Activated naive CD4-positive, alpha-beta T cell (primary cell): ENCODE measurements around the gene RPUSD3.
"Not testable (repeated sequence)": the region's sequence is repeated elsewhere in the genome, so short reads cannot be mapped to it uniquely, and the experiment has no call there.

ENCODE experiments used
- DNase-seq, 4 experiments: peaks; one replicate each; lab custom pipeline; 2025; lab: John Stamatoyannopoulos, UW

The RPUSD3 gene

DNA sequence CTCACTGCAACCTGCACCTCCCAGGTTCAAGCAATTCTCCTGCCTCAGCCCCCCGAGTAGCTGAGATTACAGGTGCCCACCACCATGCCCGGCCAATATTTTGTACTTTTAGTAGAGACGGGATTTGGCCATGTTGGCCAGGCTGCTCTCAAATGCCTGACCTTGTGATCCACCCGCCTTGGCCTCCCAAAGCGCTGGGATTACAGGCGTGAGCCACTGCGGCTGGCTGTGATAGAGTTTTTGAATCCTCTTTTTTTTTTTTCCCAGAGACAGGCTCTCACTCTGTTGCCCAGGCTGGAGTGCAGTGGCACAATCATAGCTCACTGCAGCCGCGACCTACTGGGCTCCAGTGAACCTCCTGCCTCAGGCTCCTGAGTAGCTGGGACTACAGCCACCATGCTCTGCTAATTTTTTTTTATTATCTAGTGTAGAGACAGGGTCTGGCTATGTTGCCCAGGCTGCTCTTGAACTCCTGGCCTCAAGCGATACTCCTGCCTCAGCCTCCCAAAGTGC, 21.4 kb upstream of the RPUSD3 start:
- DNase-seq: not testable (repeated sequence)

DNA sequence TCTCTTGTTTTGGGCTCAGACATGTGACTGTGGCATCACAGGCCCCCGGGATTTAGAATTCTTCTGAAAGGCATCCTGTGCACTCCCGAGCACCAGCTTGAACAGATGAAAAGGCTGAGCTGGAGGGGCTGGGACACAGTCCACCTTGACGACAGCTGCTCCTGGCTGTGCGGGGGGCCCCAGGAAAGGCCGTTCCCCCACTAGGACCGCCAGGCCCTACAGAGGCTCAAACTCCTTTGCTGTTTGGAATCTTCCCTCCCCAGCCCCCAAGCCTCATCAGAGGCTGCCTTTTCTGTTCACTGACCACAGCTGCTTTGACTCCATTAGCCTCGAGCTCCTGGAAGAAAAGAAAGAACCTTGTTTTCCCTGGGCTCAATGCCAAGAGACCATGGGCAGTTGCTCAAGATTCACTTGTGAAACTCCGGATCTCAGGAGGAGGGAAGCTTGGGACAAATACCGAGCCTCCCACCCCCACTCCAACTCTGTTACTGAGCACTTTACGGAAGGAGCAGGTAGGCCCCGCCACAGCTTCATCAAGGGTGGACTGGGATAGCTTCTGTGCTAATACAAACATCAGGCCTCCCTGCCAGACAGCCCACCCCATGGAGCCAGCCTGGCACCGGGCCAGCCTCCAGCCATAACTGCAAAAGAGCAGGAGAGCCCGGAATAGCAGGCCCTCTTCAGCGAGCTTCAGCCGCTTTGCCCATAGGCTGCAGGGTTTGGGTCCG, 20.6 kb upstream of the RPUSD3 start:
- no peak for DNase-seq

DNA sequence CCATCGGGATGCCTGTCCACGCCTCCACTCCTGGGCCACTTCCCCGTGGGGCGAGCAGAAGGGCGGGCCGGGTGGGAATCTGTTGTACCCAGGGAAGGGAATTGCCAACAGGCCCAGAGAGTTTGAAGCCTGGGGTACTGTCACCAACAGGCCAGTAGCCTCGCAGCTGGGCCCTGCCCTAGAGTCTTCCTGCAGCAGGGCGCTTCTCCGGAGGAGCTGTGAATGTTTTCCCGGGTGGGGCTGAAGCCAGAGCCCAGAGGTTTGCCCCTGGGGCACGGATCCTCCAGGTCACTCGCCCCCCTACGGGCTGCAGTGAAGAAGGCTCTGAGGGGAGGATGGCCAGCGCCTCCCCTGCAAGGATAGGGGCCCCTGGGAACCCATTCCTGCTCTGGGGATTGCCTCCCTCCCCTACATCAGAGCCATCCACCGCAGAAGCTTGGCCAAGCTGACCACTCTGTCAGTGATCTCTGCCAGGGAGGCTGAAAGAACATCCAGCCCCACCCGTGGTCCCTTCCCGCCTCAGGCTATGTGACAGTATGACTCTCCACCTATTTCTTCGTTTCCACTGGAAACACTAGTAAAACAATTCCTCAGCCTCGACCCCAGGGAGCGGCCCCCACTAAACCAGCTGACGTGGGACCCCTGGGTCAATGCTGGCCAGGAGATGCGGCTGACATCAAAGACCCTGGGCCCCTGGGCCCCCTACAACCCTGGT, 19.4 kb upstream of the RPUSD3 start:
- DNase-seq: no peak

DNA sequence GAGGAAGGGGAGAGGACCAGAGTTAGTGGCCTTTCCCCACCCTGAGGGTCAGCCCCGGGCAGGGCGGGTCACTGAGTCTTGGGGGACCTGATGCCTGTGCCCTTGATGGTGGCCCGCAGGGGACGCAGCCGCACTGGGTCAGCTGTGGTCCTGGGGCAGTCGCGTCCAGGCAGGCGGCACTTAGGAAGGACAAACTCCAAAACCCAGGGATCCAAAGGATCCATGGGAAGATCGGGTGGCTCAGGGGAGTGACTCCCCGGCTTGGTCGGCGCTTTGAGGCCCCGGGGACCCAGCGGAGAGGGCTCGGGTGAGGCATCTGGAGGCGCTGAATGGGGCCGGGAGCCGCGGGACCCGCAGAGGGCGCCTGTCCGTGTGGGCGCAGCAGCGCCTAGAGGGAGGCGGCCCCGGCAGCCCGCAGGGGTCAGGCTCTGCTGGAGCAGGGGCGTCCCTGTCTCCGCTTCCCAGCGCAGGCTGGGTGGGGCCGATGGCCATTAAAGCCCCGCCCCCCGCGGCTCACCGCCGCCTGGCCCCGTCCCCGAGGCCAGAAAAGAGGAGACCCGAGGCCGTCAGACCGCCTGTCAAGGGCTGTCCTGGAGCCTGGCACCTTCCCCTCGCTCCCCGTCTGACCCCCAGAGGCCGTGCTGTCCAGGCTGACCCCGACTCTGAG, 18.7 kb upstream of the RPUSD3 start:
- DNase-seq: peak in 1 of 4 experiments; percentile 19

DNA sequence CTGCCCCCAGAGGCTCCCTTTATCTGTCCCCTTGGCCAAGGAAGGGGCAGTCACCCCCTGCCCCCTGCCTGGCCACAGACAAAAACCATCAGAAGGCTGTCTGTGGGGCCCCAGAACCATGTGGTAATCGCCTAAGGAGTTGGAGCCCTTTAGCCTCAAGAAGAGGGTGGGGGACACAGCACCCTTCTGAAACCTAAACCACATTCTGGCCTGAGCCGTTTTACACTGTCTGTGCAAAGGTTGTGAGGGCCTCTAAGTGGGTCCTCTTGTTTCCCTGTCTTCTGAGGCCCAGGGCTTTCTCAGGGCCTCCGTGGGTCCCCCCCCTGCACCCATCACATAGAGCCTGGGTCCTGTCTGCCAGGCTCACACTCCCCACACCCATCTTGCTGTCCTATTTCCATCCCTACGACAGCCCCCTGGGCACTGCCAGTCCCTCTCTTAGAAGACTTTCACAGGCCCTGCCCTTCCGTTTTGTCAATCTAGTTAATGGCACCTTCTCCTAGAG, 17.9 kb upstream of the RPUSD3 start:
- DNase-seq: no peak

DNA sequence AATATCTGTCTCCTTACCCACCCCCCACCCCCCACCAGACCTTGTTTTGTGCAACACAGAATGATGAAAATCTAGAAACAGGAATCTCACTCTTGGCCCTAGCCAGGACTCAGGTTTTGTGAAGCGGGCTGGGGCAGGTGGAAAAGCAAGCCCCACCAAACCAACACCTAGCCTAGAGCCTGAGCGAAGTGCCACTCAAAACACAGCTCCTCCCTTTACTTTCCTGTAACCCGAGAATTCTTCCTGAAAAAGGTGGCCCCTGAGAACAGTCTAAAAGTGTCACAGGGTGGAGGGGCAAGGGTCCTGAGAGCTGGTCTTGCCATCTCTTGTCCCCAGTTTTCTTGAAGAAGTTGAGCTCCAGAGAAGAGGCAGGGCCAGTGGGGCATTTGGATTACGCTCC, 17.4 kb upstream of the RPUSD3 start:
- no peak for DNase-seq

DNA sequence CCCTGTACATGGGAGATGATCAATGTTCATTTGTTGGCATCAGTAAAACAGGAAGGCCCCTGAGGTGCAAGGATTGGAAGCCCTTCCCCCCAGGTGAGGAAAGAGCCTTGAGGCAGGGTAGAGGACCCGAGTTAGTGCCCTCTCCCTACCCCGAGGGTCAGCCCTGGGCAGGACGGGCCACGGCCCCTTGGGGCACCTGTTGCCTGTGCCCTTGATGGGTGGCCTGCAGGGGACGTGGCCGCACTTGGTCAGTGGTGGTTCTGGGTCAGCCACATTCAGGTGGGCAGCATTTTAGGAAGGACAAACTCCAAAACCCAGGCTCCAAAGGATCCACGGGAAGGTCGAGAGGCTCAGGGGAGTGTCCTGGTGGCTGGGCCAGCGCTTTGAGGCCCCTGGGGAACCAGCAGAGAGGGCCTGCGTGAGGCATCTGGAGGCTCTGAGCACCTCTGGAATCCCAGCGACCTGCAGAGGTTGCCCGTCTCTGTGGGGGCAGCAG, 15.8 kb upstream of the RPUSD3 start:
- no peak for DNase-seq

DNA sequence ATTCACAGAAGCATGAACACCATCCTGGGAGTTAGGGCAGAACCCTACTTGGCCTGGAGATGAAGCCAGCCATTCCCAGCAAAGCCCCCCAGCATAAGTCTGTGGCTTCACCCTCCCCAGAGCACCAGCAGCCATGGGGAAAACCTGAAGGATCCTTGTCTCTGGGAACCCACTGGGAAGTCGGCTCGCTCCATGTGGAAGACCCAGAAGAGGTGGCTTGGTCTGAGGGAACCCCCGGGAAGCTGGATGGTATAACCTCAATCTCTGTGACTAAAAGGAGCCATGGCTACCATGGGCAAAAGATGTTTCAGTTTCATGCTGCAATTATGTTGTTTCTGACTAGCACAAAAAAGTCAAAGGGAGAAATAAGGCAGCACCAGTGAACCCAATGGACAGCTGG, 11.8 kb upstream of the RPUSD3 start:
- no peak for DNase-seq

DNA sequence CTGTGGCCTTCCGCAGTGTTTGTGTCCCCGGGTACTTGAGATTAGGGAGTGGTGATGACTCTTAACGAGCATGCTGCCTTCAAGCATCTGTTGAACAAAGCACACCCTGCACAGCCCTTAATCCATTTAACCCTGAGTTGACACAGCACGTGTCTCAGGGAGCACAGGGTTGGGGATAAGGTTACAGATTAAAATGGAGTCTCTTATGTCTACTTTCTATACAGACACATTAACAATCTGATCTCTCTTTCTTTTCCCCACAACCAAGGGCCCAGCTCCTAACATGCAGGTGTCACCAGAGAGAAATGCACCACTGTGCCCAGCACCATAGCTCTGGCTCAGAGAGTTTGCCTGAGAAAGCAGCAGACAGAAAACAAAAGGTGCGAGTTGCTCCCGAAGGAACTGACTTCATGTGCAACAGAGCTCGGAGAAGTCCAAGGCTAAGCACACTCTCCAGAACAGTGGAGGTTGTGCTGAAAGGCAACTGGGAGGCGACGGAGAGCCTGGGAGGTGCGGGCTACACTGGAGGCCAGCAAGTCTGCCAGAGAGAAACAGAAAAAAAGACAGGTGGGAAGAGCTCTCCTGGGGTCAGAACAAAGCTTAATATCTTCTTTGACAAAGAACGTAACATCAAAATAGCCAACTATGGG, 10.6 kb upstream of the RPUSD3 start:
- DNase-seq: not testable (repeated sequence)

DNA sequence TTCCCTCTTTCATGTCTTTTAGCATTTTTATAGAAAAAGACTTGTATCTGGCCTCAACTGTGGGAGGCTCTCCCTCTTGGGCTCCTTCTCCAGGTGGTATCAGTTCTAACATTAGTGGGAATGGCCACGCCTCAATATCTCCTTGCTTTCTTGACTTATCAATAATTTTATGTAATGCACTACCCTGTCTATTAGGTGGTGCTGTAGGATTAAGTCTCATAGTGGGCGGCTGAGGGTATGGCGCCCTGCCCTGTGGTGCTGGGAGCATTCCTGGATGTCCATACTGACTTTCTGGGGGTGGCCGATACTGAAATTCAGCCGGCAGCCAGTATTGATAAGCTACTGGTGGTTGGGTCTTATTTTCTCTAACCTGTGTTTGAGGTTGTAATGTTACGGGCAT, 8.7 kb upstream of the RPUSD3 start:
- DNase-seq: no peak

DNA sequence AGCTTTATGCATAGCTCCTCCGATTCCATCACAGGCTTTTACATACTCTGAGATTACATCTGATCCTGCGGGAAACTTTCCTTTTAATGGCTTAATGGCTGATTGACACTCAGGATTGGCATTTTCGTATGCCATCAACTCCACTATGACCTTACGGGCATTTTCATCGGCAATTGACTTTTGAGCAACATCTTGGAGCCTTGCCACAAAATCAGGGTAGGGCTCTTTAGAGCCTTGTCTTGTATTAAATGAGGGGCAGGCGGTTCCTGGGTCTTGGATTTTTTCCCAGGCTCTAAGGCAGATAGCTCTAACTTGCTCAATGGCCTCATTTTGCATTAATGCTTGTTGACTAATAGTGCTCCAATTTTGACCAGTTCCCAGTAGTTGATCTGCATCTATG, 8.1 kb upstream of the RPUSD3 start:
- not testable (repeated sequence) for DNase-seq

DNA sequence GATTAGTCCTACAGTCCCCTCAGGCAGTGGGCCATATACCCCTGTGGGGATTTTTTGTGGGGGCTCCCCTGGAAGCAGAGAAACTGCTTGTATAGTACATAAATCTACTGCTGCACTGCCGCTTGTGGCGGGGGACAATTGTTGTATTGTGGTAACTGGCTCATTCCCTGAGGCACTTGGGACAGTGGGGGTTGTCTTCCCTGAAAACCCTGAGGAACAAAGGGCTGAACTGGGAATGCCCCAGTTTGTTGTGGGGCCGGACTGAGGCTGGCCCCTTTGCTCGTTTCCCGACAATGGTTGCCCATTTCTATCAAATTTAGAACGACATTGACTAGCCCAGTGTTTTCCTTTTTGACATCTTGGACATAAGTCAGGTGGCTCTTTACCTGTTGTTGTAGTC, 7.6 kb upstream of the RPUSD3 start:
- not testable (repeated sequence) for DNase-seq

DNA sequence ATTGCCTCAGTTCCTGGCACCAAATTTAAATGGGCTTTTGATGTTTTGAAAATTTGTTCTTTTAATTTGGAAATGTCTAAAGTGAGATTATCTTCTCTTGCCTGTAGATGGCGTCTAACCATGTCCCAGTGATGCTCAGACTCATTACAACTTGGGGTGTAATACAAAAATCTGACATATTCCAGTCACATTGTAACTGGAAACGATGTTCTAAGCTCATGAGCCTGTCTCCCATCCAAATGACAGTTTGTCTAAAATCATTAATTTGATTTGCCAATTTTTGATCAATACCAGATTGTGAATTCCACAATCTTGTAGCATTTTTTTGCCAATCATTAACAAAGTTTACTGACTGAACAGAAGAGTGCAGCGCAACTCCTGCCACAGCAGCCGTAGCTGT, 5.1 kb upstream of the RPUSD3 start:
- not testable (repeated sequence) for DNase-seq

DNA sequence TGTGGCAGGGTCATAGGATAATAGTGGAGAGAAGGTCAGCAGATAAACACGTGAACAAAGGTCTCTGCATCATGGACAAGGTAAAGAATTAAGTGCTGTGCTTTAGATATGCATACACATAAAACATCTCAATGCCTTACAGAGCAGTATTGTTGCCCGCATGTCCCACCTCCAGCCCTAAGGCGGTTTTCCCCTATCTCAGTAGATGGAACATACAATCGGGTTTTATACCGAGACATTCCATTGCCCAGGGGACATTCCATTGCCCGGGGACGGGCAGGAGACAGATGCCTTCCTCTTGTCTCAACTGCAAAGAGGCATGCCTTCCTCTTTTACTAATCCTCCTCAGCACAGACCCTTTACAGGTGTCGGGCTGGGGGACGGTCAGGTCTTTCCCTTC, 4.1 kb upstream of the RPUSD3 start:
- not testable (repeated sequence) for DNase-seq

DNA sequence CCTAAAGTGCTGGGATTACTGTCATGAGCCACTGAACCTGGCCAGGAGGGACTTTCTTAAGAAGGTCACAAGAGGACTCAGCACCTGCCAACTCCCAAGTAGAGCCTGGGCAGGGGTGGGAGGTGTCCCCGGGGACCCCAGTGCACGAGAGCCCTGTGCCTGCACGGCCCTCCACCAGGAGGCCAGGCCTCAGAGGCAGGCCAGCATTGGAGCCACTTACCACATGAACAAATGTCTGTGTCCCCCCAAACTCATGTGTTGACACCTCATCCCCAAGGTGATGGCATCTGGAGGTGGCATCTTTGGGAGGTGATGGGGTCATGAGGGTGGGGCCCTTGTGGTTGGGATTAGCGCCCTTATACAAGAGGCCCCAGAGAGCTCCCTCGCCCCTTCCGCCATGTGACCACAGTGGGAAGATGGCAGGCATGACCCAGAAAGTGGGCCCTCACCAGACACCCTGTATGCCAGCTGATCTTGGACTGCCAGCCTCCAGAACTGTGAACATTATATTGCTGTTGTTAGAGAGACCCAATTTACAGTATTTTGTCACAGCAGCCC, 3.2 kb upstream of the RPUSD3 start:
- DNase-seq: no peak

DNA sequence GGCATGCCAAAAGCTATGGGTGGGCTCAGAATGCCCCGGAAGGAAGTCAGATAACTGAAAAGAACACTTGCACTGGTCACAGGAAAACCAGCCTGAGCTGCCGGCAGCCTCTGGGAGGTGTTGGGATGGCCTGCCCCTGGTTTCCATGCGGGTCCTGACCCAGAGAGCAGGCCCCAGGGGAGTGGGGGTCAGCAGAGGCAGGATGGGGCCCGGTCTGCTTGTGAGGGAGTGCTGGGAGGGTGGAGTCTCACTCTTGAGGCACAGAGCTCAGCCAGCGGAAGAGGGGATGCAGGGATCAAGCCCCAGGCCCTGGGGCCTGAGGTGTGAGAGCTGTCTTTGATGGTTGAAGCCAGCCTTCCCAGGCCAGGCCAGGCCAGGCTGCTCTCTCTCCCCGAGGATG, 2.4 kb upstream of the RPUSD3 start:
- DNase-seq: no peak

DNA sequence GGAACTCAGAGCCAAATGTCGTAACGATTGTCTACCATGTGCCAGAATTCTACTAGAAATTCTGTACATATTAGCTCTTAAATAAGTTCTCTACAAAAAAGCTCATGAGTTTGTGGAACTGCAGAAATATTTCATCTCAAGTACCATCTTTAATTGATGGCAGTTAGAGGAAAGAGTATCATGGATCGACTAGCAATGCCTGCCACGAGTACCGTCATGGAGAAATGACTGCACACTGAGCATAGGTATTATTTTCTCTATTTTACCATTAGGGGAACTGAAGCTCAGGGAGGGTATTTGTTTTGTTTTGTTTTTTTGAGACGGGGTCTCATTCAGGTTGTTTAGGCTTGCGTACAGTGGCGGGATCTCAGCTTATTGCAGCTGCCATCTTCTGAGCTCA, 2.8 kb downstream of the RPUSD3 start:
- DNase-seq: no peak

DNA sequence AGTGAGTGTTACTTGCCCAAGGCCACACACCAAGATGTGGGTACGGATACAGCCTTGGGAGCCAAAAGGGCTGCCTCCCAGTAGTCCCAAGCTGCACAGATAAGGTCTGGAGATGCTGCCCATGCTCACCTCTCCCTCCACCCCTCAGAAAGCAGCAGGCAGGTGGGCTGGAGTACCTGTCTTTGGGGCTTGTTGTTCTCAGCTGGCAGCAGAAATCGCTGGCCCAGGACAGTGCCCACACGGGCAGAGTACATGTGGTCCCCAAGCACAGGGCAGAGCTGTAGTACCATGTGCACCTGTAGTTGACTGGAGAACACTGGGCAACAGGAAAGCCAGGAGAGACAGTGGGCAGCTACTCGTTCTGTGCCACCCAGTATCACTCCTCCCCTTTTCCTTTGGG, 5.0 kb downstream of the RPUSD3 start:
- DNase-seq: no peak

DNA sequence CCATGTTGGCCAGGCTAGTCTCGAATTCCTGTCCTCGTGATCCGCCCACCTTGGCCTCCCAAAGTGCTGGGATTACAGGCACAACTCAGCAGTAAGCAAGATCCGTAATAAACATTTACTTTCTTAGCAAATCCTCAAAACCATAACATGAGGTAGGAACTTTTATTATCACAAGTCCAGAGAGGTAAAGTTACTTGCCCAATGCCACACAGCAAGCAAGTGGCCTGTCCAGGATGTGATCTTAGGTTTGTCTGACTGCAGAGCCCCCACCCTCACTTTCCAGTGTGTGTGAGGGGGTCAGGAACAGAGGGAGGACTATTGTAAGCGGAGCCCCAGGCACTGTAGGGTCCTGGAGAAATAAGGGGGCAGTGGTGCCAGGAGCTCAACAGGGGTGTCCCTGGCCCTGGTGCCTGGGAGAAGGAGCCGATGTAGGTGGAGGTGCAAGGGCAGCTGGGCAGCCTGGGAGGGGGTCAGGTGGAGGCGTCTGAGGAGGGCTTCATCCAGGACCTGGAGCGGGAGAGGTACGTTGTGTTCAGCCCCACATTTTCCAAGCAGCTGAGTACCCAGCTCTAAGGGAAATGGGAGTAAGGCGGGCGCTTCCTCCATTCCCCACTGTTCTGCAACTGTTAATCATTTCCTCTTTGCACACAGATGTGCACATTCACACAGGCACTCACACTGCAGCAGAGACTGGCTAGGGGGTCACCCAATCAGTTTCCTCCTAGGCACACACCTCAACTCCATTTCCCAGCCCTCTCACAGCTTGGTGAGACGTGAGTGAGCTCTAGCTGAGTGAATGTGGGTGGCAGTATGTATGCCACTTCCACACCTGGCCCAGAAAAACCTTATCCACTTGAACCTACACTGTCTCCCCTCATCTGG, 5.9 kb downstream of the RPUSD3 start:
- DNase-seq: no peak

DNA sequence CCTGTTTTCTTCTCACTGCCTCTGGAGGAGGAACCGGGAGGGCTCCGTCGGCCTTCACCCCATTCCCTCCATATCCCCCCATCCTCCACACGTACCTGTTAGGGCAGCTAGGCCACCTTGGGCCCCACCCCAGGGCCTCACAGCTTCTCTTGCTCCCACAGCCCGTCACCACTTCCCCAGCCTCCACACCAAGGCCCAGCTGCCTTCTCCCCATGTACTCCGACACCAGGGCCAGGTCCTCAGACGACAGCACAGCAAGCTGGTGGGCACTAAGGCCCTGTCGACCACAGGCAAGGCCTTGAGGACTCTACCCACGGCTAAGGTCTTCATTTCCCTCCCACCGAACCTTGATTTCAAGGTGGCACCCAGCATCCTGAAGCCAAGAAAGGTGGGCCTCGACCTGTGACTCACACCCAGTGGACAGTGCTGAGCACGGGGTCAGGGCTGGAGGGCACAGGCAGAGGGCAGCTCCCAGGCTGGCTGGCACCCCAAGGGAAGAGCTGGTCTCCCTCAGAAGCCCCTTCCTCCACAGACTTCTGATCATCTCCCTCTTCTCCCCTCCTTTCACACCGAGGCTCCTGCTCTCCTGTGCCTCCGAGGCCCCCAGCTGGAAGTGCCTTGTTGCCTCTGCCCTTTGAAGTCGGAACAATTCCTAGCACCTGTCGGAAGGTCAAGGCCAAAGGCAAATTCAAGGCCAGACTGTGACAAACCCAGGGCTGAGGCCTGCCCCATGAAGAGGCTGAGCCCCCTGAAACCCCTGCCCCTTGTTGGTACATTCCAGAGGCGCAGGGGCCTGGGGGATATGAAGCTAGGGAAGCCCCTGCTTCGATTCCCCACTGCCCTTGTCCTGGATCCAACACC, 9.1 kb downstream of the RPUSD3 start:
- no peak for DNase-seq
